ENCODE results near the gene AGBL3.

- TF ChIP-seq POLR2A (IDR thresholded peaks at IDR 0.05; ENCODE audit: low read length) (no peak), GATA1 (IDR thresholded peaks at IDR 0.05; ENCODE audit: low read depth, low read length) (no peak)
These were observed 90.6 kb downstream of the AGBL3 start for GRCh38 chr7:135076882-135077281.
